DLD1 (cell line): ENCODE data around the gene FAXC.
"Not testable (repeated sequence)": the region's sequence is repeated elsewhere in the genome, so short reads cannot be mapped to it uniquely, and the experiment has no call there.

Experiments used
- in situ Hi-C: cut with HindIII; loops from 2 replicates; pipeline ENCODE4 v1.10.0; 2017; ENCODE audit warnings: low sequenced_read_pairs

The FAXC gene

GRCh38 chr6:99288668-99289067 is 60.8 kb downstream of the FAXC start:
- in situ Hi-C loops: no loop called here

- in situ Hi-C loops: no loop called here
Measured at GRCh38 chr6:99287523-99287922, 62.0 kb downstream of the FAXC start.

GRCh38 chr6:99285881-99286280 is 63.6 kb downstream of the FAXC start:
- in situ Hi-C loops: no loop called here

- in situ Hi-C loops: no loop called here
Measured at GRCh38 chr6:99282479-99283062, 66.9 kb downstream of the FAXC start.

- in situ Hi-C loops: no loop called here
Measured at GRCh38 chr6:99276747-99277146, 72.7 kb downstream of the FAXC start.

GRCh38 chr6:99270826-99271225 is 78.6 kb downstream of the FAXC start:
- in situ Hi-C loops: no loop called here

- in situ Hi-C loops: no loop called here
Measured at GRCh38 chr6:99270030-99270429, 79.4 kb downstream of the FAXC start.

GRCh38 chr6:99269207-99269606 is 80.3 kb downstream of the FAXC start:
- in situ Hi-C loops: no loop called here

- in situ Hi-C loops: not testable (repeated sequence)
Measured at GRCh38 chr6:99266996-99267395, 82.5 kb downstream of the FAXC start.

GRCh38 chr6:99265447-99265846 is 84.0 kb downstream of the FAXC start:
- in situ Hi-C loops: not testable (repeated sequence)

- in situ Hi-C loops: no loop called here
Measured at GRCh38 chr6:99254616-99255550, 94.6 kb downstream of the FAXC start.

GRCh38 chr6:99253271-99253670 is 96.2 kb downstream of the FAXC start:
- in situ Hi-C loops: no loop called here

- in situ Hi-C loops: no loop called here
Measured at GRCh38 chr6:99252421-99252820, 97.1 kb downstream of the FAXC start.

- in situ Hi-C loops: no loop called here
Measured at GRCh38 chr6:99250476-99250875, 99.0 kb downstream of the FAXC start.

GRCh38 chr6:99246602-99247001 is 102.9 kb downstream of the FAXC start:
- in situ Hi-C loops: no loop called here

- in situ Hi-C loops: no loop called here
Measured at GRCh38 chr6:99241905-99242534, 107.5 kb downstream of the FAXC start.

- in situ Hi-C loops: no loop called here
Measured at GRCh38 chr6:99236010-99236409, 113.5 kb downstream of the FAXC start.

- in situ Hi-C loops: no loop called here
Measured at GRCh38 chr6:99233219-99233618, 116.3 kb downstream of the FAXC start.

GRCh38 chr6:99232056-99232455 is 117.4 kb downstream of the FAXC start:
- in situ Hi-C loops: no loop called here

GRCh38 chr6:99225172-99225571 is 124.3 kb downstream of the FAXC start:
- in situ Hi-C loops: no loop called here
